Uterus (tissue), 4 donors: ENCODE results near the gene ASAP2. TPM values are rescaled to one million over a fixed set of nuclear protein-coding genes. Genes with fewer than 3 reads are reported as not detected.

Experiments used
- DNase-seq, 2 donors: peaks; one replicate each; pipeline ENCODE4 v3.0.0-alpha.2; 2019 to 2020
- H3K27ac ChIP-seq, 2 donors: fragments of 200-600 bp; sonication (generic); 1 replicate in 1 of 2; 2 replicates in 1 of 2; pipeline ENCODE4 v1.5.1; 2016 to 2018
- H3K27me3 ChIP-seq, 2 donors: fragments of 200-600 bp; sonication (generic); one replicate each; pipeline ENCODE4 v1.5.1; 2018 to 2019; ENCODE audit warnings: control low read depth in 1 of 2
- H3K36me3 ChIP-seq, 2 donors: fragments of 200-600 bp; sonication (generic); one replicate each; pipeline ENCODE4 v1.5.1; 2019; ENCODE audit warnings: control low read depth in 1 of 2
- H3K4me1 ChIP-seq, 2 donors: fragments of 200-600 bp; sonication (generic); one replicate each; pipeline ENCODE4 v1.5.1; 2018 to 2019; ENCODE audit warnings: control low read depth in 1 of 2
- H3K4me3 ChIP-seq, 2 donors: fragments of 200-600 bp; sonication (generic); 1 replicate in 1 of 2; 2 replicates in 1 of 2; pipeline ENCODE4 v1.5.1; 2018 to 2019; ENCODE audit warnings: mild to moderate bottlenecking in 1 of 2
- H3K9me3 ChIP-seq, 2 donors: fragments of 200-600 bp; sonication (generic); one replicate each; pipeline ENCODE4 v1.5.1; 2019; ENCODE audit warnings: control low read depth in 1 of 2
- CTCF ChIP-seq, 4 experiments: fragments of 200-600 bp in 2 of 4; fragments of 450-650 bp in 2 of 4; sonication (generic) in 2 of 4; IDR thresholded peaks; one replicate each; pipeline ENCODE4 v1.5.1; 2016 to 2019; ENCODE audit warnings: antibody characterized with exemption in 4 of 4, mild to moderate bottlenecking in 2 of 4, moderate library complexity in 1 of 4
- POLR2A ChIP-seq, 2 donors: fragments of 450-650 bp; IDR thresholded peaks; one replicate each; pipeline ENCODE4 v1.6.1; 2016; ENCODE audit warnings: antibody characterized with exemption in 2 of 2, mild to moderate bottlenecking in 1 of 2, moderate library complexity in 1 of 2
- intact Hi-C: fragments of 100-400 bp; cut with DNase I; formaldehyde crosslinking; loops from one replicate; pipeline ENCODE4 v1.15.1; 2023; ENCODE audit warnings: low total_unique reads
- total RNA-seq, 4 donors: library from RNA; depleted of rRNA in 3 of 4; stranded (reverse); fragments of >200 nt in 3 of 4; gene quantifications; one replicate each; pipeline versions ENCODE4 v1.1.0 to v1.2.4, GENCODE V29; 2014 to 2023
- donor health status: DM: yes; HTN: yes; CAD: no.

ASAP2 gene
- total RNA-seq, 4 donors from 2014 or later, result 24.3 to 55.5 (median 31.3) TPM

GRCh38 chr2:9256147-9256546, 49.5 kb downstream of the ASAP2 start:
- H3K36me3 ChIP-seq, result no peaks in the 10 kb centered on the region
- no peak for TF ChIP-seq POLR2A (IDR thresholded peaks at IDR 0.05)
- no peak for TF ChIP-seq CTCF (IDR thresholded peaks at IDR 0.05)
- intact Hi-C loops, result no loop called here
- no peak overlapping the region for H3K4me3 ChIP-seq
- H3K27me3 ChIP-seq, result no peaks in the 10 kb centered on the region
- no peak for DNase-seq
- no peaks in the 10 kb centered on the region for H3K9me3 ChIP-seq
- H3K27ac ChIP-seq, result peak overlapping the region; percentile 62 to 93
- H3K4me1 ChIP-seq, result peaks cover 10 to 28% of the 10 kb centered on the region in 2 donors

- H3K36me3 ChIP-seq, result no peaks in the 10 kb centered on the region
- TF ChIP-seq POLR2A (IDR thresholded peaks at IDR 0.05) (no peak), CTCF (IDR thresholded peaks at IDR 0.05) (no peak)
- no peak for DNase-seq
- no peaks in the 10 kb centered on the region for H3K27me3 ChIP-seq
- H3K27ac ChIP-seq, result peak overlapping the region; percentile 62 to 93
- no peak overlapping the region for H3K4me3 ChIP-seq
- H3K9me3 ChIP-seq, result no peaks in the 10 kb centered on the region
- H3K4me1 ChIP-seq, result peaks cover 10 to 28% of the 10 kb centered on the region in 2 donors
- intact Hi-C loops, result no loop called here
These were observed 50.0 kb downstream of the ASAP2 start for GRCh38 chr2:9256570-9257043.

- Histone ChIP-seq H3K27ac (peak overlapping the region; percentile 88 to 93), H3K4me1 (peaks cover 10 to 46% of the 10 kb centered on the region in 2 donors), H3K9me3 (no peaks in the 10 kb centered on the region), H3K4me3 (no peak overlapping the region), H3K36me3 (no peaks in the 10 kb centered on the region), H3K27me3 (no peaks in the 10 kb centered on the region)
- intact Hi-C loops, result no loop called here
- no peak for TF ChIP-seq POLR2A (IDR thresholded peaks at IDR 0.05)
- no peak for TF ChIP-seq CTCF (IDR thresholded peaks at IDR 0.05)
- no peak for DNase-seq
These were observed 51.9 kb downstream of the ASAP2 start for GRCh38 chr2:9258501-9258900.

GRCh38 chr2:9258953-9259399, 52.4 kb downstream of the ASAP2 start:
- Histone ChIP-seq H3K36me3 (no peaks in the 10 kb centered on the region), H3K27me3 (no peaks in the 10 kb centered on the region), H3K4me1 (peaks cover 10 to 46% of the 10 kb centered on the region in 2 donors), H3K27ac (peak overlapping the region; percentile 88 to 93), H3K4me3 (no peak overlapping the region), H3K9me3 (no peaks in the 10 kb centered on the region)
- intact Hi-C loops, result no loop called here
- no peak for TF ChIP-seq POLR2A (IDR thresholded peaks at IDR 0.05)
- no peak for TF ChIP-seq CTCF (IDR thresholded peaks at IDR 0.05)
- DNase-seq, result no peak

GRCh38 chr2:9260464-9260918, 53.9 kb downstream of the ASAP2 start:
- peaks cover 10 to 46% of the 10 kb centered on the region in 2 donors for H3K4me1 ChIP-seq
- TF ChIP-seq POLR2A (IDR thresholded peaks at IDR 0.05) (no peak), CTCF (IDR thresholded peaks at IDR 0.05) (no peak)
- intact Hi-C loops, result no loop called here
- peak overlapping the region; percentile 88 to 93 for H3K27ac ChIP-seq
- H3K36me3 ChIP-seq, result no peaks in the 10 kb centered on the region
- no peak for DNase-seq
- no peak overlapping the region for H3K4me3 ChIP-seq
- H3K27me3 ChIP-seq, result no peaks in the 10 kb centered on the region
- no peaks in the 10 kb centered on the region for H3K9me3 ChIP-seq
